ENCODE data around the gene FTSJ3. TPM values are rescaled to one million over a fixed set of nuclear protein-coding genes. Genes with fewer than 3 reads are reported as not detected.

The FTSJ3 gene
- total RNA-seq, 1 donor from 2014 or later = 29.8 TPM

- intact Hi-C loops (cut with DNase I) = no loop called here
- ATAC-seq (ENCODE audit: poor library complexity) = no peak
- no peak for DNase-seq
Measured at GRCh38 chr17:63833026-63833740, 5.7 kb upstream of the FTSJ3 start.

DNA sequence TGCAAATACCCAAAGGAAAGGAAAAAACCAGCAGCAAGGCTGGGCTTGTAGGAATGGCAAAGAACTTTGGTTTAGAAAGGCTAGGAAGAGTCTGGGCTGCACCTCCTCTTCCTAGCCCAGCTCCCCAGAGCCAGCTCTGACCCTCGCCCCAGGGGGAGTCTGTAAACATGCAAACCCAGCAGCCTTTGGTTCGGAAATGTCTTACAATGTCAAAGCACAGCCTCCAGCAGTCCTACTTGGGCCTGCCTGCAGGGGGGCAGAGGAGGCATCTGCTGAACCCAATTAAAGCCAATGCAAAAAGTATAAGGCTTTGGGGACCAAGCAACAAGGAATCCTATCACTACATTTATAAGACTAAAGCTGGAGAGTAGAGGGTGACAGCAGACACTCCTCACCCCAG is 5.0 kb upstream of the FTSJ3 start:
- intact Hi-C loops (cut with DNase I) = no loop called here
- no peak for ATAC-seq (ENCODE audit: poor library complexity)
- no peak for DNase-seq

- no peak for DNase-seq
- intact Hi-C loops (cut with DNase I) = no loop called here
- no peak for ATAC-seq (ENCODE audit: poor library complexity)
Measured at GRCh38 chr17:63832014-63832413, 4.6 kb upstream of the FTSJ3 start.

DNA sequence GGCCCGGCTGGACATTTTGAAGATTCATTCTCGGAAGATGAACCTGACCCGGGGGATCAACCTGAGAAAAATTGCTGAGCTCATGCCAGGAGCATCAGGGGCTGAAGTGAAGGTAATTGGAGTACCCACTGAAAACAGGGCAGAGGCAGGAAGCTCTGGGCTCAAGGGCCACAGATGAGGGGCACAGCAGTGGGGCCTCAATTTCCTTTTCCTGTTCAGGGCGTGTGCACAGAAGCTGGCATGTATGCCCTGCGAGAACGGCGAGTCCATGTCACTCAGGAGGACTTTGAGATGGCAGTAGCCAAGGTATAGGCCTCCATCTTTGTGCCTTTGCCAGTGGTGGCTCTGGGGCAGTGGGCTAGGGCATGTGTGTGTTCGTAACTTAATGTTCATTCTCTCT is 4.0 kb upstream of the FTSJ3 start:
- intact Hi-C loops (cut with DNase I) = no loop called here
- no peak for DNase-seq
- ATAC-seq (ENCODE audit: poor library complexity) = no peak

- intact Hi-C loops (cut with DNase I) = no loop called here
- ATAC-seq (ENCODE audit: poor library complexity) (no peak), DNase-seq (no peak)
Measured at GRCh38 chr17:63830904-63831491, 3.5 kb upstream of the FTSJ3 start.

DNA sequence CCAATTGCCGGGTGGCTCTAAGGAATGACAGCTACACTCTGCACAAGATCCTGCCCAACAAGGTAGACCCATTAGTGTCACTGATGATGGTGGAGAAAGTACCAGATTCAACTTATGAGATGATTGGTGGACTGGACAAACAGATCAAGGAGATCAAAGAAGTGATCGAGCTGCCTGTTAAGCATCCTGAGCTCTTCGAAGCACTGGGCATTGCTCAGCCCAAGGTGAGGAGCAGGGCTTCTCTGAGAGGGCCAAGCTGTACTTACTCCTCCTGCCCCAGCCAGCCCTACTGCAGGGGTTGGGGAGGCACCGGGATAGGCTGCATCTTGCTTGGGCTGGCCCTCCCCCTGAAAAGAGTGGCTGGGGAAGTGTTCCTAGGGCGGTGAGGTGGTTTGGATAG is 2.8 kb upstream of the FTSJ3 start:
- ATAC-seq (ENCODE audit: poor library complexity) (no peak), DNase-seq (no peak)
- intact Hi-C loops (cut with DNase I) = no loop called here

- DNase-seq (no peak), ATAC-seq (ENCODE audit: poor library complexity) (no peak)
- intact Hi-C loops (cut with DNase I) = no loop called here
Measured at GRCh38 chr17:63828936-63829335, 1.5 kb upstream of the FTSJ3 start.

GRCh38 chr17:63827801-63828221 is 348 bp upstream of the FTSJ3 start:
- intact Hi-C loops (cut with DNase I) = no loop called here

GRCh38 chr17:63826468-63827001 is 928 bp downstream of the FTSJ3 start:
- peak; percentile 4 for ATAC-seq (ENCODE audit: poor library complexity)
- intact Hi-C loops (cut with DNase I) = no loop called here
- DNase-seq = no peak

More at GRCh38 chr17:63827801-63828221, 348 bp upstream of the FTSJ3 start:
- no peak for ATAC-seq (ENCODE audit: poor library complexity)
- no peak for DNase-seq

GRCh38 chr17:63824362-63824761 is 3.1 kb downstream of the FTSJ3 start:
- intact Hi-C loops (cut with DNase I) = no loop called here
- no peak for ATAC-seq (ENCODE audit: poor library complexity)

GRCh38 chr17:63823659-63824331 is 3.7 kb downstream of the FTSJ3 start:
- no peak for ATAC-seq (ENCODE audit: poor library complexity)

More at GRCh38 chr17:63824362-63824761, 3.1 kb downstream of the FTSJ3 start:
- DNase-seq = no peak

GRCh38 chr17:63822537-63822936 is 4.9 kb downstream of the FTSJ3 start:
- DNase-seq = no peak
- intact Hi-C loops (cut with DNase I) = no loop called here
- ATAC-seq (ENCODE audit: poor library complexity) = no peak

More at GRCh38 chr17:63823659-63824331, 3.7 kb downstream of the FTSJ3 start:
- DNase-seq = no peak
- intact Hi-C loops (cut with DNase I) = no loop called here

GRCh38 chr17:63821804-63822203 is 5.7 kb downstream of the FTSJ3 start:
- ATAC-seq (ENCODE audit: poor library complexity) (no peak), DNase-seq (no peak)
- intact Hi-C loops (cut with DNase I) = no loop called here

DNA sequence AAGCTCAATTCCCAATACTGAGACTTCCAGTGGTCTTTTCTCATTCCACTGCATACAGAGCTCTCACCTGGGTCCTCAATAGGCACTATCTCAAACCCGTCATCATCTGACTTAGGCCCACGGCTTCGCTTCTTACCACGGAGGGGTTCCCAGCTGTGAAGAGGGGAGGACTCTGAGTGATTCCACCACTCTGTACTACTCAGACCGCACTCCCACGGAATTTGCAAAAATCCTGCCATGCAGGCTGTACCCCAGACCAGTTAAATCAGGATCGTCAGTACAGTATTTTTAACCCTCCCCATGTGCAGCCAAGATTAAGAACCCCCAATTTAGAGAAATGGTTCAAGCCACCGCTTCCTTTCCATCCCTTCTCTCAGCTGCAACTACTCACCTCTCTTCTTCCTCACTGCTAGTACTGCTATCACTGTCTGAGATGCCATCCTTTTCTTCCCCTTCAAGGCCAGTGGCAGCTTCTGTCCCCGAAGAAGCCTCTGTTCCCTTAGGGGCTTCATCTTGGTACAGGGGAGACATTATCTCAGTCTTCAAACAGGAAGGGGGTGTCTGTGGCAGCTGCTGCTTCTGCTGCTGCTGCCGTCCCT is 6.4 kb downstream of the FTSJ3 start:
- DNase-seq (no peak), ATAC-seq (ENCODE audit: poor library complexity) (no peak)
- intact Hi-C loops (cut with DNase I) = no loop called here

DNA sequence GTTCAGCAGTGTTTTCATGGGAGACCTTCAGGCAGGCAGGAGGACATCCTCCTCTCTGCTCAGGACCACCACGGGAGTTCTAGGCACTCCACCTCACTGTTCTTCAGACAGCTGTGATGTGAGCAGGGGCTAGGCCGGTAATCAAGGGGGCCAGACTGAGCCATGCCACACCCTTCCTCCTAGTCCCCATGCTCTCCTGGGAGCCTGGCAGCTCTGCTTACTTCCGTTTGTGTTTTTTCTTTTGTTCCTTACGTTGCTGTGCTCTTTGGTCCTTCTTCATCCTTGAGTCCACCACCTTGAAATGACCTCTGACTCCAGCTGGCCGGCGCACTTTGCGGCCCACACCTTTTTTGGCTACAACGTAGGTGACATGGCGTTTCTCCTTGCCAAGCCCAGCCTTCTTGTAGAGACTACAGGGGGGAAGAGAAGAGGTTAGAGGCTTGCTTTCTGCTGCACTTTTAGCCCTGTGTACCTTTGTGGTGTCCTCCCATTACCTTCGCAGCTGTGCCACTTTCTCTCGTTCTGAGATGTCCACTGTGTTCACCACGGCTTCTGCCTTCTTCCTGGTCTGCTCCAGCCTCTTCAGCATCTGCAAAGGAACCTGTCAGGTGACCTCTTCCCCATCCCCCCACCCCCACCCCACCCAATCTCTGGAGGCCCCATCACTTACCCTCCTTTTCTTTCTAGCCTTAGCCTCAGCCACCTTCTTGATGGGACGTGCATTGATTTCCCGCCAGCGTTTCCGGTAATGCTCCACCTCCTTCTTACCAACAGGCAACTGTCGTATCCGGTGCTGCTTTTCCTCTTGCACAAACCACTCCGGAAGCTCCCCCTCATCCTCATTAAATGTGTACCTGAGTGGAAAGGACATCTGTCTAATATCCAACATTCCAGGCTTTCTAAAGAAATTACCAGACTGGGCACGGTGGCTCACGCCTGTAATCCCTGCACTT is 7.6 kb downstream of the FTSJ3 start:
- intact Hi-C loops (cut with DNase I) = no loop called here
- DNase-seq (no peak), ATAC-seq (ENCODE audit: poor library complexity) (no peak)

- ATAC-seq (ENCODE audit: poor library complexity) (no peak), DNase-seq (no peak)
- intact Hi-C loops (cut with DNase I) = no loop called here
Measured at GRCh38 chr17:63819131-63819530, 8.3 kb downstream of the FTSJ3 start.

DNA sequence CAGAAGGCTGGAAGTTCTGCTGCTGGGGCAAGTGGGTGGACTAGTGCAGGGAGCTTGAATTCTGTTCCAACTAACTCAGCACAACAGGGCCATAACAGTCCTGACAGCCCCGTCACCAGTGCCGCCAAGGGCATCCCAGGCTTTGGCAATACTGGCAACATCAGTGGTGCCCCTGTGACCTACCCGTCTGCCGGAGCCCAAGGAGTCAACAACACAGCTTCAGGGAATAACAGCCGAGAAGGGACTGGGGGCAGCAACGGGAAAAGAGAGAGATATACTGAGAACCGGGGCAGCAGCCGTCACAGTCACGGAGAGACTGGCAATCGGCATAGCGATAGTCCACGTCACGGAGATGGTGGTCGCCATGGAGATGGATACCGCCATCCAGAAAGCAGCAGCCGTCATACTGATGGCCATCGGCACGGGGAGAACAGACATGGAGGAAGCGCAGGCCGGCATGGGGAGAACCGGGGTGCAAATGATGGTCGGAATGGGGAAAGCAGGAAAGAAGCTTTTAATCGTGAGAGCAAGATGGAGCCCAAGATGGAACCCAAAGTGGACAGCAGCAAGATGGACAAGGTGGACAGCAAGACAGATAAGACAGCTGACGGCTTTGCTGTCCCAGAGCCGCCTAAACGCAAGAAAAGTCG is 9.6 kb downstream of the FTSJ3 start:
- intact Hi-C loops (cut with DNase I) = no loop called here
- ATAC-seq (ENCODE audit: poor library complexity) = no peak
- no peak for DNase-seq

DNA sequence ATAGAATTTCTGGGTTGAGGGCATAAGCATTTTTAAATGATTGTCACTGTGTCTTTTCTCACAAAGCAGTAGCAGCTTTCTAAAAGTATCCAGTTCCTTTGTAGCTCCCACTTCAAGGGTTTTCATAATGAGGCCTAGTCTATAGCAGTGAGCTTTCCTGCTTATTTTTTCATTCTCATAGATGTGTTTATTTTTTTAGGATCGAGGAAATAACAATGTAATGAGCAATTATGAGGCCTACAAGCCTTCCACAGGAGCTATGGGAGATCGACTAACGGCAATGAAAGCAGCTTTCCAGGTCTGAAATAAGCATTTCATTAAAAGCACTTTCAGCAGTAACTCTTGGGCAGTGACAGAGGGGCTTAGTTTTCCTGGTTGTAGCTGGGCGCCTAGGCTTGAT is 10.8 kb downstream of the FTSJ3 start:
- intact Hi-C loops (cut with DNase I) = no loop called here
- DNase-seq (no peak), ATAC-seq (ENCODE audit: poor library complexity) (no peak)

All from Right ventricle myocardium superior (tissue), 1 donor.